M059J (cell line): ENCODE measurements around the gene ASCL5. TPM values are rescaled to one million over a fixed set of nuclear protein-coding genes. Genes with fewer than 3 reads are reported as not detected.

ENCODE experiments used
- DNase-seq: peaks from one replicate; pipeline ENCODE4 v3.0.0-alpha.2; 2012; ENCODE audit warnings: low read depth
- total RNA-seq: library from RNA; depleted of rRNA; stranded (reverse); fragments of >200 nt; shearing (Covaris generic); gene quantifications from 2 replicates; pipeline ENCODE4 v1.2.3, GENCODE V29; 2014; rRNA removed

Gene ASCL5
- total RNA-seq, 1 experiment from 2014 or later, result not detected

DNA sequence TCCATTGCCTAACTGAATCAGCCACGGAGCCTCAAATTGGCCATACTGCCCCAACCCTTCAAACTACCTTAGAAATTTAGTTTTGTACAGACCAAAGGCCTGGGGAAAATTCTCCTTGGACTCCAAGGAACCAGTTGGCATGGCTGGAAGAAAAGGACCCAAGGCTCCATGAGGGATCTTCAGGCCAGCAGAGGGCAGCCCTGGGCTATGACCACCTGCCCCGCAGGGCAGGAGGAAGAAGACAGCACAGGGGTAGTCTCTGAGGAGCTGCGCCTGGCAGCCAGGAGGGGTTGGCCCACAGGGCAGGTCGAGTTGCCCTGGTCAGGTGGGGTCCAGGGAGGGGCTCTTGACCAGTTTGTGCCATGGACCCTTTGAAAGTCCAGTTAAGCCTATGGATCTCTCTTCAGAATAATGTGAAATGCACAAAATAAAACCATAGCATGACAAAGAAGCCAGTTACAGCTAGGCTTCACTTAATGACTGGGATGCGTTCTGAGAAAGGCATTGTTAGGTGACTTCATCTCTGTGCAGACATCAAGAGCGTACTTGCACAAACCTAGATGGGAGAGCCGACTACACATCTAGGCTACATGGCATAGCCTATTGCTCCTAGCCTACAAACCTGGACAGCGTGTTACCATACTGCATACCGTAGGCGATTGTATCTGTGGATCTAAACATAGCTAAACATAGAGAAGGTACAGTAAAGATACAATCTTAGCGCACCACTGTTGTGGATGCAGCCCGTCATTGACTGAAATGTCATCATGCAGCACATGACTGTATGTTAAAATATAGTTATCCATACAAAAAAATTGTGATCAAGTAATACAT is 40.9 kb downstream of the ASCL5 start:
- peak; percentile 53 for DNase-seq

DNA sequence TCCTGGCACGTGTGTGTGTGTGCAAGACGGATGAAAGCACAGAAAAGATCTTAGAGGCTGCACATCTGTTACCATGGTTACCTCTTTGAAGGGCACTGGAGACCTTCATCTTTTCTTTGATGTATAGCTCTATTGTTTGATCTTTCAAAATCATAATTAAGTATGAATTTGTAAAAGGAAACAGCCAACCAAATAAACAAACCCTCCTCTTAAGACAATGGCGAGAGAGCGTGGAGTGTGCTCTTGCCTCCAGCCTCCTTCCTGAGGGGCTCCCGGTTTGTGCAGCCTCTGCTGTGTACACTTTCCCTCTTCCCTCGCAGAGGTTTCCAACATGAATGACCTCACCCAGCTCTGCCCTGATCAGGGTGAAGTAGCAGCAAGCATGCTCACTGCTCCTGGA is 42.7 kb downstream of the ASCL5 start:
- no peak for DNase-seq

DNA sequence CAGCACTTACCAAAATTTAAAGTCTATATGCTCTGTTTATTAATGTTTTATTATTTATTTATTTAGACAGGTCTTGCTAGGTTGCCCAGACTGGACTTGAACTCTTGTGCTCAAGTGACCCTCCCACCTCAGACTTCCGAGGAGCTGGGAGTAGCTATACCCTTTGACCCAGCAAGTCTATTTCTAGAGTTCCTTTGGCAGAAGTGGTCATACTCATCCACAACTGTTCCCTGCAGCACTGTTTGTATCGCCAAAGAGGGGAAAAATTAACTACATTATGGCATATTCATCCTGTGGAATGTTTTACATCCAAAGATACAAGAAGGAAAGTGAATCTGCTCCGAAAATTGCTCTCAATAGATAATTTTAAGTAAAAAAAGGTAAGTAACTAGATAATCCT is 43.2 kb downstream of the ASCL5 start:
- DNase-seq, result no peak

DNA sequence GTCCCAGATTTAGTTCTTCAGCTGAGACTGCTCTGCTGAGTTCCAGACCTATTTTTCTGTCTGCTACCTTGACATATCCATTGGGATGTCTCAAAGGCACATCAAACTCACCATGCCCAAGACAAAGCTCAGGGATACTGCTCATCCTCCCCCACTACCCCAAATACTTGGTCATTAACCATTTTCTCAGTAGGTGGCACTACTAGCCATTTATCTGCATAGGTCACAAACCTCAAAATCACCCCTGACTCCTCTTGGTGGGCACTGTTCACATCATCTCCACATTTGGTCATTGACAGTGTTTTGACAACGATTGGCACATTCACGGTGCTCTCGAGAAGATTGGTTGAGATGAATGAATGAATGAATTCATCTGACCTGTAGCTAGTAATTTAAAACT is 46.8 kb downstream of the ASCL5 start:
- no peak for DNase-seq

DNA sequence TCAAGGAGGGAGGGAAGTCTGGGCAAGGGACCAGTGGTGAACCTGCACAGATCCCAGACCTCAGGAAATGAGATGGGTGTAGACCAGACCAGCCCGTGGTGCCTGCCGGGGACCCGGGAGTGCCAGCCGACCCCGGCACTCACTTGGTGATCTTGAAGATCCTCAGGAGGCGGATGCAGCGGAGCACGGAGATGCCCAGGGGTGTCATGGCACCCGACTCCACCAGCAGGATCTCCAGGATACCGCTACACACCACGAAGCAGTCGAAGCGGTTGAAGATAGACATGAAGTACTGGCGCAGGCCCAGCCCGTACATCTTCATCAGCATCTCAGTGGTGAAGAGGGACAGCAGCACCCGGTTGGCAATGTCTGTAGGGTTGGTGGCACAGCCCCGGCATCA is 49.2 kb downstream of the ASCL5 start:
- DNase-seq, result no peak

DNA sequence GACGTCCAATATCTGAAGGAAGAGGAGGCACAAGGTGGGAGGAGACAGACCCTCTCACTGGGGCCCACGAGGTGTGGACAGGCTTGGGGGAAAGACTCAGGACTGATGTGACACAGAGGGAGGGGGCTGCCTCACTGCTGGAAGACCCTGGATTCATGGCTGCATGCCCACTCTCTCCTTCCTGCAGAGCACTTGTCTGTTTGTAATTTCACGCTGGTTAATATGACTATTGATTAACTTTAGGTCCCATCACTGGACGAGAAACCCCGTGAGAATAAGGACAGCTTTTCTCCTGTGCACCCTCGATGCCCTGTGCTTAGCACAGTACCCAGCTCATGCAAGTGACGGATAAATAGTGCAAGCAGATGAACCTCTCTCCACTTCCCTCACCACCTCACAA is 49.9 kb downstream of the ASCL5 start:
- DNase-seq, result no peak

DNA sequence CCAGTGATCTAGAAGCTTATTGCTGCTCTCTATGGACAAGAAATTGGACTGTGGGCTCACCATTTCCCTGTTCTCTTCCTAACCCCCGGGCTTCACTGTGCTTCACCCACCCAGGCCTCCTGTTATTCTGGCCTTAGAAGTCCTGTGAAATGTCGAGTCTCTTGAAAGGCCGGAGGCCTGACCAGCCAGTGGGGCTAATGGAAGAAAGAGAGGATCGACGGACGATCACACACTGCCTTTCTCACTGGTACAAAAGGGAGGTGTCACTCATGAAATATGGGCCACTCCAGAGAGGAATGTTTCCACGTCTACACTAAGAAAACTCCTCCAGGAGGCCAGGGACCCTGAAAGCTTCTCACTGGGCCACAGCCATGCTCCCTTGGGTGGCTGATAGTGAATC is 50.9 kb downstream of the ASCL5 start:
- no peak for DNase-seq

DNA sequence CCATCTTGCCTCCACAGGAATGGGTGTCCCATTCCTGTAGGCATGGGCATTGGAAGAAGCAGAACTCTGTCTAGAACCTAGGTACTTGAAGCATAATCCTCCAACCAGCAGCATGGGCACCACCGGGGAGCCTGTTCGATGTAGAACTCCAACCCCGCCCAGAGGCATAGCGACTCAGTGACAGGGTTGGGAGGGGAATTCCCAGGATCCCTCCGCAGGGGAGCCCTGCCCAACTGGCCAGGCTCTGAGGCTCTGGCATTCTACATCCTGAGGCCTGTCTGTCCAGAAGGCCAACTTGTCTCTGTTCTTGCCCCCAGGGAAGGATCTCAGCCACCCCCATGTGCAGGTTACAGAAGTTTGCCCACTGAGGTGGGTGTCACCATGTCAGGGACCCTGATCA is 53.0 kb downstream of the ASCL5 start:
- DNase-seq, result no peak

DNA sequence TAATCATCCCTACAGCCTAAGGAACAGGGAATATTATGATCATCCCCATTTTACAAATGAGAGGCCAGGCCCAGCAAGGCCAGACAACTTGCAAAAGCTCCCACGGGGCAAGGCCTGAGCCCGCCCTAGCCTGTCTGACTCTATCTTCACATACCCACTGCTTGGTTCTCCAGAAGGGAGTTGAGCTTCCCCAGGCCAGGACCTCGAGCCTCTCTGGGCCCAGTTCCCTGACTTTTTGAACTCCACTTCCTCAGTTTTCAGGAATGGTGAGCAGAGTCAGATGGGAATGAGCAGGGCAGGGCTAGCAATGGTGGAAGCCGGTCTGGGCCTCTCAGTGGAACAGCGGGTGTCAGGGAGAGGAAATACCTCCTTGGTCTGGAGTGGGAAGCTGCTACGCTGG is 54.1 kb downstream of the ASCL5 start:
- no peak for DNase-seq

DNA sequence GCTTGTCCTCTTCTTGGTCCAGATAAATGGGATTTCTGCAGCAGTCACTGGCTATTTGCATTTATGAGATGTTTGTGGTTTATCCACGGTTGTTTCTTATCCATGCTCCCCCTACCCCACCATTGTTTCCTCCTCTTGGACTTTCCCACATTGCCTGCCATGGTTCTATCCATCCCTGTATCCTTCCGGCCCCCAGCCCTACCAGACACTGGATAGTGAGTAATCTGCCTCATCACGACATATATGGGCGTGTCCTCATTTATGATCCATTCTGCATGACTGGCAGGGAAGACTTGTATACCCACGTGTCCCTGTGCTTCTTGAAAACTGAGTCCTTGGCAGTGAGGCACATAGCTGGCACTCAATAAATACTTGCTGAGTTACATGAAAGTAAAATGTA is 54.8 kb downstream of the ASCL5 start:
- DNase-seq, result peak; percentile 55

DNA sequence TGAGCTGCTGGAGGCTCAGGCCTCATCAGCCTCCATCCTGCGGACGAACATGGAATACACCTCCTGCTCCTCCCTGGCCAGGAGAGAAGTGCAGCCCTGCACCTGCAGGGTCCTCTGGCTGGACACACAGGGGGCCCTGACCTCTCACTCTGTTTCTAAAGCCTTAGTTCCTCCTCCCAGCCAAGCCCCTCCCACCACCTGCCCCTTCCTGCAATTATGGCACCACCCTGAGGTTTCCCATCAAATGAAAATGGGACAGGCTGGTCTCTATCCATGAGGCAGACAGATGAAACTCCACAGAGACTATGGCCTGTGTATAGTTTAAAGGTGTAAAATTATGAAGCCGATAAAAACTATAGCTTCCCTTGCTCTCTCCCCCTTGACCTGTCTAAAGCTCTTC is 57.3 kb downstream of the ASCL5 start:
- DNase-seq, result no peak

DNA sequence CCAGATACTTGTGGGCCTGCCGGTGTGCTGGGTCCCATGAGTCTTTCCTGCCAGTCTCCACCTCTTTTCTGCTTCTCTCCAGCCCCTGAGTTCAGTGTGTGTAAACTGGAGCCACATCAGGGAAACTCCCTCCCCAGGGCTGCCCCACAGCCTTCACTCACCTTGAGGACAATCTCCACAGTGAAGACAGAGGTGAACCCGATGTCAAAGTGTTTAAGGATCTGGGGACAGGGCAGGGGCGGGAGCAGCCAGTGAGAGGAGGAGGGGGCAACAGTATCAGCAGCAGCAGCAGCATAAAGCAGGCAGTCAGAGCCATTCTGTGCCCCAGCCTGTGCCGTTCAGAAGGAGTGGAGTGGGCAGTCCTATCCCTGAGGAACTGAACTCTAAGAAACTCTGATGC is 58.0 kb downstream of the ASCL5 start:
- DNase-seq, result no peak

DNA sequence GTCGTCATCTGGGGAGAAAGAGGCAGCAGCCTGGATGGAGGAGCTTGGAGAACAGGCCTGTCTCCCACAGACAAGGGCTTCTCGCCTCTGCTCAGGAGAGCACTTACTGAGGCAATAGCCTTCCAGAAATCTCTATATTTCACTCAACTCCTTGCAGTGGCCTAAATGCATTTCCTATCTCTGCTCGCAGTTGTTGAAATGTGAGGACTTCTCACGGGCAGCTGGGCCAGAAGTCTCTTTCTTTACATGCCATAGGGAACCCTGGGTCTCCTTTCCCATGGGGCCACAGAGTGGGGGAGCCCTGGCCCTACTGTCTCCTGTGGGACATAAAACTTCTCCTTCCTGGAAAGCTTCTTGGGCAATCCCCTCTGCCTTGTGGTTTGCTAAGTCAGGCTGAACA is 60.0 kb downstream of the ASCL5 start:
- DNase-seq, result no peak

DNA sequence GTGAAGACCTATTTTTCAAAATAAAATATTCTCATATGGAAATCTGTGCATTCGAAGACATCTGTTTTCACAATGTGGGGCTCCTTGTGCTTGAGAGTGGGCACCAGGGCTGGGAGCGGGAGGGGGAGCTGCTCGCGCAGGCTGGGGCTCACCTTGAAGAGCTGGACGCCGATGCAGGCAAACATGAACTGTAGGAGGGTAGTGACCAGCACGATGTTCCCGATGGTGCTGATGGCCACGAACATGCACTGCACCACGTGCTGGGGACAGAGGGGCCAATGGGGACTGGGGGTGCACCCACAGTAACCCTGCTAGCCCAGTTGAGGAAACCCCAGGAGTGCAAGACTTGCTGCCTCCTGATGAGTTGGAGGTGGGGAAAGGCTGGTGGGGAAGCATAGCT is 61.3 kb downstream of the ASCL5 start:
- DNase-seq, result no peak

DNA sequence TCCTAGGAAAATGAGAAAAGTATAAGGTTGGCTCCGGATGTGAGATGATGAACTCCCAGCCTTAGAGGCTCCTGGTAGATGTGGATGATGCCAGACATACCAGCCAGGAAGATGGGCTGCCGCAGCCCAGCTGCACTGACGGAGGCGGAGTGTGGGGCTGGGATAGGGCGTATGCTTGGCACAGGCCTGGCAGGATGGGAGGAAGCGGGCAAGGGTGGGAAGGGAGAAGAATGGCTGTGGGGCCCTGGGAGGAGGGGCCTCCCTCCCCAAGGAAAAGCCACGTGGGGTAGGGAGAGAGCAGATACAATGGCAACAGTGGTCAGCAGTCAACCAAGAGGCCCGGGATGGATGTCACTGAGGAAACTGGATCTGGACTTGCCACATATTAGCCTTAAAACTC is 62.2 kb downstream of the ASCL5 start:
- DNase-seq, result no peak

Other genes with a start within 250 kb of the ASCL5 start
- 2.8 and 4.9 TPM in 2 replicates for gene INAVA, start 232.3 kb downstream of the ASCL5 start, total RNA-seq
- 0.52 and 1.2 TPM in 2 replicates for gene KIF21B, start 103.5 kb downstream of the ASCL5 start, total RNA-seq
- not detected in 2 replicates for gene CACNA1S, start 14.8 kb downstream of the ASCL5 start, total RNA-seq
- 129 and 147 TPM in 2 replicates for gene TMEM9, start 27.3 kb upstream of the ASCL5 start, total RNA-seq
- gene IGFN1, start 63.6 kb upstream of the ASCL5 start, total RNA-seq, result not detected in 2 replicates
- 0.15 TPM in 1 of 2 replicates, not detected in the other for gene PKP1, start 156.3 kb upstream of the ASCL5 start, total RNA-seq